ENCODE data around the gene LSM2. TPM values are rescaled to one million over a fixed set of nuclear protein-coding genes. Genes with fewer than 3 reads are reported as not detected.
A peak's percentile ranks its signal among the peaks of the same experiment; 100 is the strongest.

LSM2 gene
- total and polyA plus RNA-seq, 9 of the 15 experiments (the other 6 are each of a cell fraction or from before 2014, with no cell fraction given): 154 to 407 (median 223) TPM

DNA sequence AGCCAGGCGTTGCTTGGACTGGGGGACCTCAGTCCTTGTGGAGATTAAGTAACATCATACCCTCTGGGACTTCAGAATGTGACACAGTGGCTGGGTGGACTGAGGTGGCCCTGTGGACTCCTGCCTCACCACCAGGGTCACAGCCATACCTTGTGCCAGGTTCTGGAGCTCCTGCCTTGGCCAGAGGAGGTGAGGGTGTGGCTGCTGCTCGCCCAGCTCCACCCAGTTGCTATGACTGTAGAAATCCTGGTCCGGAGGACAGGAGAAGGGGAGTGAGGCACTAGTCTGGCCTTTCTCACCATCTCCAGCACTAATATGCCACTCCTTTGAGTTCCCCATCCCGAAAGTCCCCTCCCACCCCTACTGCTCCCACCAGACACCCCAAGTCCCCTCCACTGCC is 31.6 kb downstream of the LSM2 start:
- Histone ChIP-seq H3K27ac (ENCODE audit: extremely low read depth, low read depth, low read length) (peak overlapping the region; percentile 31; the same call in 2 of the 3 replicates), H3K9me3 (replicated peaks; ENCODE audit: control insufficient read depth, insufficient read depth, low read depth, low read length) (no peaks in the 10 kb centered on the region), H3K36me3 (ENCODE audit: control insufficient read depth, insufficient read depth, low read length) (peaks cover 28% of the 10 kb centered on the region; the same call in 2 of the 3 replicates), H3K9ac (ENCODE audit: insufficient read depth in 1 of 2, low read depth in 2 of 2, low read length in 2 of 2) (peak overlapping the region; percentile 1 to 88; a peak in 3 of 4 replicates), H3K9me1 (ENCODE audit: control insufficient read depth, insufficient read depth, low read length) (peaks cover 6% of the 10 kb centered on the region), H3K4me3 (no peak overlapping the region), H3K27me3 (ENCODE audit: control insufficient read depth in 2 of 2, insufficient read depth in 2 of 2, low read length in 2 of 2) (no peaks in the 10 kb centered on the region), H2AFZ (ENCODE audit: low read depth, low read length) (peak overlapping the region; percentile 50), H4K20me1 (replicated peaks; ENCODE audit: control insufficient read depth, insufficient read depth, low read length) (no peaks in the 10 kb centered on the region), H3K79me2 (ENCODE audit: control insufficient read depth, insufficient read depth, low read length) (no peaks in the 10 kb centered on the region), H3K4me2 (ENCODE audit: insufficient read depth, low read length) (0 out of 2 replicates have a peak overlapping the region, but pooled peaks have one; percentile 4), H3K4me1 (replicated peaks in 1 of 2; ENCODE audit: control insufficient read depth in 2 of 2, insufficient read depth in 2 of 2, low read length in 2 of 2) (peaks cover 47 to 87% of the 10 kb centered on the region in 2 experiments)
- WGBS (ENCODE audit: insufficient coverage, low coverage, missing lambda C conversion rate): 47% methylated on average over 4 of the region's 4 CpGs
- ChIA-PET POLR2A (interaction anchor here (0.5 to 8.8 kb wide), 27 partner anchors 8 to 114 kb away, joined by 3 to 38 read pairs (median 4); partner anchors contain the start of genes C6orf47, CLIC1, CSNK2B and GPANK1), CTCF (ENCODE audit: low intra/inter-chr PET ratio) (no interaction called here)
- ATAC-seq (no peak), DNase-seq (ENCODE audit: extremely low read depth in 1 of 4, low spot score in 3 of 4) (peak in 1 of 4 experiments; percentile 55), FAIRE-seq (no peak)
- TF ChIP-seq KDM5B (IDR thresholded peaks at IDR 0.05; ENCODE audit: insufficient replicate concordance, low read depth, low read length): no peak
- TF ChIP-seq WHSC1 (IDR thresholded peaks at IDR 0.05; ENCODE audit: low read length): peak; percentile 26
- TF ChIP-seq, protein P1, sequence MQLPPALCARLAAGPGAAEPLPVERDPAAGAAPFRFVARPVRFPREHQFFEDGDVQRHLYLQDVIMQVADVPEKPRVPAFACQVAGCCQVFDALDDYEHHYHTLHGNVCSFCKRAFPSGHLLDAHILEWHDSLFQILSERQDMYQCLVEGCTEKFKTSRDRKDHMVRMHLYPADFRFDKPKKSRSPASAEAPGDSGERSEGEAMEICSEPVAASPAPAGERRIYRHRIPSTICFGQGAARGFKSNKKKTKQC (CRISPR knock-in tag; IDR thresholded peaks at IDR 0.05): 0 out of 2 replicates have a peak, but pooled peaks have one; percentile 34
- peak; percentile 4 for TF ChIP-seq HMGN3 (IDR thresholded peaks at IDR 0.05; ENCODE audit: borderline replicate concordance, extremely low read depth, insufficient read length, low read depth, low read length)
- BruUV-seq (replicated peaks): no TSS peak
- intact Hi-C loops (cut with micrococcal nuclease) (loop anchor here (10.0 kb wide), 1 partner anchor 230 kb away; the partner anchor contains the start of genes ATP6V1G2, DDX39B and NFKBIL1), in situ Hi-C loops (cut with MboI) (no loop called here)
